GM21717 (cell line): ENCODE measurements around the gene CAPS.

ENCODE experiments used
- ATAC-seq: cut with Tn5 transposase; IDR thresholded peaks from one replicate; pipeline ENCODE4 v1.9.1; 2021; ENCODE audit warnings: mild to moderate bottlenecking, moderate library complexity; ENCODE audit not compliant: unreplicated experiment

CAPS gene

DNA sequence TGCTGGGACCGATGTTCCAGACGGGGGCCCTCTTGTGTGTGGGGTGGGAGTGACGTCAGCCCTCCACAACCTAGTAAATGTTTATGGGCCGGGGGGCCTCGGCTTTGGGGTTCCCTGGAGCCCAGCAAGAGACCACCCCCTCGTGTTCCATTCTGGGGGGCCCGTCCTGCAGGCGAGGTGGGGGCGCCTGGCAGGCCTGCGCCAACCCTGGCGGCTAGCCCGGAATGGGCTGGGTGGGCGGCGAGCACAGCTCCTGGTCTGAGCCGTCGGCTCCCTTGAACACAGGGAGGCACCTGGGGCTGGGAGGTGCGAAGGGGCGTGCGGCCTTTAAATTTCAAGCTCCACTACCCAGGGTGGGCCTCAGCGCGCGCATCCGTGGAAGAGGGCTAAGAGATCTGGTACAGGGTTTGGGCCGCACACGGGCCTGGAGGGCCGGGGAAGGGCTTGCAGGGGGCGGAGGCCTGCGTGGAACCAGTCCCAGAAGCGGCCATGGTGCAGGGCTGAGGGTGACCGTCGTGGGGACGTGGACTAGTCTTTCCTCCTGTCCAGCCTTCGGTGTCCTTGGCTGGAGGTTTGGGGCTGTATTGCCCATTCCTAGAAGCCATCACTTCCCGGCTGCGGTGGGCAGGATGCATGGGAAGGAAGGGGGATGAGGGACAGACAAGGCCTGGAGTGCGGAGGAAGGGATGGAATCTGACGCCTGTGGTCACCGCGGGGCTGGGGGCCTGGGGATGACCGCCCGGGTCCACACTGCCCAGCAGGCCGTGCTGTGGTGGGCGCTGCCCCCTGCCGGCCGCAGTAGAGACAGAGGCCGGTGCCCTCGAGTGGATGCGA lies 21.9 kb upstream of the CAPS start:
- ATAC-seq, result no peak

DNA sequence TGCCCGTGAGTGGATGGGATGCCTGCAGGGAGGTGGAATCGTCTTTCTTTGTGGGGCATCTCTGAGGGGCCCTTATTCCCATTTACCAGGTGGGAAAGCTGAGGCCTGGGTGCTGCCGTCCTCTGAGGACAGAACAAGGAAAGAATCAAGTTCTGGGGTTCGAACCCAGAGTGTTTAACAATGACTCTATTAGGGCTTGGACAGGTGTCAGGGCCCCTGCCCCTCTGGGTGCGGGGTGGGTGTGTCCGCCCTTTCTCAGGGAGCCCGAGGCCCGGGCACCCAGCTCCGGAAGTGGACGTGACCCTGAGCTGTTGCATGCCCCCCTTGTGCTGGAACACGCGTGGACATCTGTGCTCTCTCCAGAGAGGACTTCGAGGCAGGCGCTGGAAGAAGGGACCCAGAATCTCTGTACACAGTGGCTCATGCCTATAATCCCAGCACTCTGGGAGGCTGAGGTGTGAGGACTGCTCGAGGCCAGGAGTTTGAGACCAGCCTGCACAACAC lies 21.2 kb upstream of the CAPS start:
- no peak for ATAC-seq

DNA sequence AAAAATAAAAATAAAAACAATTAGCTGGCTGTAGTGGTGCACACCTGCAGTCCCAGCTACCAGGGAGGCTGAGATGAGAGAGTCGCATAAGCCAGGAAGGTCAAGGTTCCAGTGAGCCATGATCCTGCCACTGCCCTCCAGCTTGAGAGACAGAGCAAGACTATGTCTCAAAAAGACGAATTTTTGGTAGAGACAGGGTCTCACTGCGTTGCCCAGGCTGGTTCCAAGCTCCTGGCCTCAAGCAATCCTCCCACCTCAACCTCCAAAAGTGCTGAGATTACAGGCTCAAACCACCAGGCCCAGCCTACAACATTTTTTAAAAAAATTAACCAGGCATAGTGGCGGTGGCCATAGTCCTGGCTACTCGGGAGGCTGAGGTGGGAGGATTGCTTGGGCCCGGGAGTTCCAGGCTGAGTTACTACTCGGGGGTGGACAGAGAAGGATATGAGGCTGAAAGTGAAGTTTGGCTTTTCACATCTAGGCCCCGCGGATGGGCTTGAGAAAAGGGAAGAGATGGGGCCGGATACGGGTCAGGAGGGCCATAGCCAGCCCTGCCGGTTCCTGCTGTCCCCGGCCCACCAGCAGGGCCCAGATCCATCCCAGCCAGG lies 20.7 kb upstream of the CAPS start:
- no peak for ATAC-seq

DNA sequence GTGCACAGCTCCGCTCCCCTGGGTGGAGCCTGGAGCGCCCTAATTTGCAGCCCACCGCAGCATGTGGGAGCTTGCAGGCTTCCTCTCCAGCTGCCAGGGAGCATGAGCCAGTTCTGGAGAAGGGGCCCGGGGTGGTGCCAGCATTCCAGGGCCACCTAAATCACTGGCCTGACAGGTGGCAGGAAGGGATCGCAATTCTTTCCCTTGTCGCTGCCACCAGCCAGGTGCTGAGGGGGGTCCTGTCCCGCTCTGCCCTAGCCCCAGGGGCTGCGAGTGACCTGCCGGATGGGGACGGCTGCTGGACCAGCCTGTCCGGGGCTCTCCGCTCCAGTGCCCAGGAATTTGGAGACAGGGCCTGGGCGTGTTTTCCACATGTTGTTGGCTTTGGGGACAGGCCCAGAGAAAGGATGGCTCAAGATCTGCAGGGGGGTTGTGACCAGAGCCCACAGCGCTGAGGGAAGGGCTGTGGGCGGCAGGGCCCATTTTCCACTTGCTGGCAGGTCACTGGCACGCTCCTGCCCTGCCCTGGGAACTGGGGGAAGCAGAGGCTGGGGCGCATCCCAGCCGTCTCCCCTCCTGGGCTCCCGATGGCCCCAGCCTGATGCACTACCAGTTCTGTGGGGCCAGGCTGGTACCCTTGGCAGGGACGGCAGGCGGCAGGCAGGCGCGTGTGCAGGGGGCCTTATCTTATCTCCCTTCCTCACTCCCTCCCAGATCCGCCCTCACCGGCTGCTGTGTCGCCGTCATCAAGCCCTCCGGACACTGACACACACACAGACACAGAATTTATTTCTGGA lies 19.9 kb upstream of the CAPS start:
- ATAC-seq, result no peak

DNA sequence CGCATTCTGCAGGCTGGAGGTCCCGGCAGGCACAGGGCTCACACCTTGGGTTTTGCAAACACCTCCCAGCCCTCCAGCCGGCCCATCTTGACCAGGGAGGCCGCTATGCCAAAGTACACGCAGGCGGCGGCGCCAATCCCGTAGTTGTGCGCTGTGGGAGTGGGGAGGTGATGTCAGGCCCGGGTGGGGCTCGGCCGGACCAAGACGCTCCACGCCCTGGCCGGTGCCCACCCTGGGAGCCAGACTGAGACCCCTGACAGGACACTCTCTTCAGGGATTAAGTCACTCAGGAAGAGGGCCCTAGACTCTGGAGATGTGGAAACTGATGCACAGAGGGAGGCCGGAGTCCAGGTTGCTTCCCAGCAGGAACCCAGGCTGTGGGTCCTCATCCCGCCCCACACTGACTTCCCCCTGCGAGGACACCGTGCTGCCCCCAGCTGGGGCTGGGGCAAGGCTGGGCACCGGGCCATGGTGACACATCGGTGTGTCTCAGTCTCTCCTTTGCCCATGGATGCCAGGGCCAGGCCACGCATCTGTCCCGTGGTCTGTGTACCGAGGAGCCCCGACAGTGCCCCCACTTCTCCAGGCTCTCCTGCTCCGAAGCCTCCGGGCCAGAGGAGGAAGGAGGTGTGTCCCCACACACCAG lies 19.2 kb upstream of the CAPS start:
- no peak for ATAC-seq

DNA sequence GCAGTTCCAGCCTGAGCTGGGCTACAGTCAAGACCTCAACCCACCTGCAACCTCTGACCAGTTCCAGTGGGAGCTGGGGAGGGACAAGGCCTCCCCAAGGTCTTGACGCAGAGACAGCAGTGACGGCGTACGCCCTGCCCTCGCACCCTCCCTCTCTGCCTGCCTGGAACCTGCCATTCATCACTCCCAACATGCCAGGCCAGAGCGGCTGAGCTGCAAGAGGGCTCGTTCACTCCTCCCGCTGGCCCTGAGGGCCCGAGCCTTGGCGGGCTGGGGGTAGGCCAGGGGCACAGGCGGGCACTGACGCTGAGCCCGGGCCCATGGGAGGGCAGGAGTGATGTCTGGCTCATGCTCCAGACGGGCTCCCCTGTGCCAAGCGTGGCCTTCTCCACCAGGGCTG lies 18.6 kb upstream of the CAPS start:
- ATAC-seq, result no peak

DNA sequence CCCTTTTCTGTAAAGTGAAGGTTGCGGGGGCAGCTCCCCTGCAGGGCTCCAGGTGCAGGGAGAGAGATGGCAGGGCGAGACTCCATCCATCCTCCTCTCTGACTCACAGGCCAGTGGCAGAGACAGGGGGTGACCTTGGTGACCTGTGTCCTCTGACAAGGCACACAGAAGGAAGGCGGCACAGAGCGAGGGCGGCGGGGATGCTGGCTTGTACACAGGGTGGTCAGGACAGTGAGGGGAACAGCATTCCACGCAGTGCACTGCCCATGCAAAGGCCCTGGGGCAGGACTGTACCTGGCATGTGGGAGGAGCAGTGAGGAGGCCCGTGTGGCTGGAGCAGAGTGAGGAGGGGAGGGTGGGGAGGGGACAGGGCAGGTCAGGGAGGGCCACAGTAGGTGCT lies 18.2 kb upstream of the CAPS start:
- ATAC-seq, result no peak

DNA sequence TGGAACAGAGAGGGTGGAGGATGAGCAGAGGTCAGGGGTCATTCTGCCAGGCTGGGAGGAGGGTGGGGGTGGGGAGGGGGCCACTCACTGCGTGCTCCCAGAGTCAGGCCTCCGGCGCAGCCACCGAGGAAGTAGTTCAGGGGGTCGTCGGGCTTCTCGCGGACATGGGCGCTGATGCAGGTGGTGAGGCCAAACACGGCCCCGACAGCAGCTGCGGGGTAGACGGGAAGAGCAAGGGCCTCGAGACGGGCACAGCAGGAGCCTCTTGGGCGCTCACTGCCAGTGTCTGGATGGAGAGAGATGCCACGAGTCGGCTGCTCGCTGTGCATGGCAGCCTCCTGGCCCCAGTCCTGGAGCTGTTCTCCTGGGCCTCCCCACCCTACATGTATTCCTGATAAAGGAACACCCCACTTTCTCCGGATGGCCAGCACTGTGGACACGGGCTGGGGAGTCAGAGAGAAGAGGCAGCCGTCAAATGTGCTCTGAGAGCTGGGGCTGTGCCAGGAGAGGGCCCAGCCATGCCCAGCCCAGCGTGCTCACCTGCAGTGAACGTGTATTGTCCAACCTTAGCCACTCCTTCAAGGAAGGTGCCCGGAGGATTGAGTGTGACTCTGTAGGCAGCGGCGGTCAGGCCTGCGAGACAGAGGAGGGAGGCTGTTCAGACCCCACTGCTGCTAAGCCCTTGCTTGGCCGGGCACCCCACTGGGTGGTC lies 17.5 kb upstream of the CAPS start:
- ATAC-seq, result no peak

DNA sequence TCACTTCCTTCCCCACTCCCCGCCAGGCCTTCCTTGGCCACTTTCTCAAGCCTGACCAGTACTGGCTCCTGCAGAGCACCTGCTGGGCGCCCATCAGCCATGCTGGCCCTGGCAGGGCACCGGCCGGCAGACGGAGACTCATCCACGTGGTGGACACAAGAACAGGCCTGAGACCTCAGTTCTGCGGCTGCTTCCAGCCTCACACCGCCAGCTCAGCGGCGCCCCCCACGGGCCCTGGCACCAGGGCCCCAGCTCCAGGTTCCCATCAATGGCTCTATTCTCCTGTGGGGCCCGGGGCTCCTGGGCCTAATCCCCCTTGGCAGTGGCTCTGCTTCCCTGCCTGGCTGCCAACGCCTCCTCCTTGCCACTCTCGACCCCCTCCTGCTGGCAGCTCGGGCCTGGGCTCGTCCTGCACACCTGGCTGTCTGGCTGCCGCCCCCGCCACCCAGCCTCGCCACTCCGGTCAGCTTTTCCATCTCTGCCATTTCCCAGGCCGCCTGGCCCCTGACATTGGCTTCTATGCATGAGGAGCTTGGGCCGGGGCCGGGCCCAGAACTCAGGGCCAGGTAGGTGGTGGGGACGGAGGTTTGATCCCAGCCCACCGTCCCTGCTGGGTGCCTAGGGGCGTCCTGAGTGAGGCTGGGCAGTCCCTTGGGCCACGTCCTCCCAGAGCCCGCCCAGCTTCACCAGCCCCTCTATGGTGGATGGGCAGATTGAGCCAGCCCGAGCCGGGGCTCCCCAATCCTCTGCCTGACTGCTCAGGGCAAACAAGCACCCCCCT lies 16.7 kb upstream of the CAPS start:
- no peak for ATAC-seq

DNA sequence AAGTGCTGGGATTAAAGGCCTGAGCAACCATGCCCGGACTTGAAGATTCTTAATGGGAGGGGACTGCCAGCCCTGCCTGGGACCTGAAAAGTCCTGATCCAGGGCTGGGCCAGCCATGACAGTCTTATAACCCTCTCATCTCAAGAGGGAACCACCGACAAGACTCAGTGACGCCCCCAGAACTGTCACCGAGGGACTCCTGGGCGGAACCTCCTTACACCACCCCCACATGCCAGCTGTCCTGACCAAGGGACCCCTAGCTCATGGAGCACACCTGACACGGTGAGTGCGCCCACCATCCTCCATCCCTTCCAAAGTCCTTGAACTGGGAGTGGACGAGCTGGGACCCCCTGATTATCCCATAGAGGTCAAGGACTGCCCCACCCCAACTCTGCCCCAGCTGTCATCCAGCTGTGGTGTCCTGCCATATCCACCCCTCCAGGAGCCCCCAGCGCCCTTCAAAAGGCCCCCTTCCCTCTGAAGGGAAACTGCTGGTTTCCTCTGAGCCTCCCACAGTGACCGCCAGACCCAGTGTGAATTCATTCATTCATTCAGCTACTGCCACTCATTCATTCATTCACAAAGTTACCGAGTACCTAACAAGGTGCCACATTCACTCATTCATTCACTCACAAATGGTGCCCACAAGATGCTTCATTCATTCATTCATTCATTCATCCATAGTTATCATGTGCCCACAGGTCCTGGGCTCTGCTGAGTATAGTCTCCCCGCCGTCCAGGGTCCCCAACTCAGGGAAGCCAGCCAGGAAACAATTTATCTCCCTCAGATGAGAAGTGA lies 14.1 kb upstream of the CAPS start:
- no peak for ATAC-seq

DNA sequence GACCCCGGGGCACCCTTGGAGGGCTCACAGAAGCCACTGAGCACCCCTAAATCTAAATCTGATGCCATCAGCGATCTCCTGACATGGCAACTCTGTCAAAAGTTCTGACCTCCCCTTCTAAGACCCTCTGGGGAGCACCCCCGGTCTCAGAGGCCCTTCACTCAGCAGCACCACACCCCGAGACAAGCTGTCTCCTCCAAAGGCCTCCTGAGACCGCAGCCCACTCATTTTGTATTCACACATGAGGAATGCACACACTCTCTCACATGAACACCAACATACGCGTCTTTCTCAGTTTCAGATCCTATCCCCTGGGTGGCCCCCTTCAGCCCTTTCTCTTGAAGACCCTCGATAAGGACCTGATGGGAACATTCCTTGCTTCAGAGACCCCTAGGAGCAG lies 13.1 kb upstream of the CAPS start:
- ATAC-seq, result no peak

DNA sequence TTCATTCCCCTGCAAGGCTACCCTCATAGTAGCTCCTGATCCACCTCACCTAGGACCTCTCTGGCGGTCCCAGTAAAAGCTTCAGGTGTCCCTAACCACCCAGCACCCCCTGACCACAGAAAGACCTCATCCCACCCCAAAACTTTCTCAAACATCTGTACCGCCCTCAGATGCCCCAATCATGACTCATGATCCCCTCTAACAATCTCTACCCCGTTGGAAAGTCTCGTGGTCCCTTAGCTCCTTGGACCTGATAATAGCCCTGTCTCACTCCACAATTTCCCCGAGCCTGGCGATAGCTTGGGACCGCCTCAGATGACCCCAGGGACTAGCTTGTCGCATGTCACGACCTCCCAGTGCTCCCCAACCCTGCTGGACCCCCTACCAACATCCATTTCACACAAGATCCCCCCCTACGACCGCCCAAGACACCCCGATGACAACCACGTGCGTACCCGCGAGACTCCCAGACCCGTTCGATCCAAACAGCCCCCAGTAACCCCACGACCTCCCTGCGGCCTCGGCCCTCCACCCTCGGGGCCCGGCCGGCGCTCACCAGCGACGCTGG lies 10.9 kb upstream of the CAPS start:
- ATAC-seq, result no peak

DNA sequence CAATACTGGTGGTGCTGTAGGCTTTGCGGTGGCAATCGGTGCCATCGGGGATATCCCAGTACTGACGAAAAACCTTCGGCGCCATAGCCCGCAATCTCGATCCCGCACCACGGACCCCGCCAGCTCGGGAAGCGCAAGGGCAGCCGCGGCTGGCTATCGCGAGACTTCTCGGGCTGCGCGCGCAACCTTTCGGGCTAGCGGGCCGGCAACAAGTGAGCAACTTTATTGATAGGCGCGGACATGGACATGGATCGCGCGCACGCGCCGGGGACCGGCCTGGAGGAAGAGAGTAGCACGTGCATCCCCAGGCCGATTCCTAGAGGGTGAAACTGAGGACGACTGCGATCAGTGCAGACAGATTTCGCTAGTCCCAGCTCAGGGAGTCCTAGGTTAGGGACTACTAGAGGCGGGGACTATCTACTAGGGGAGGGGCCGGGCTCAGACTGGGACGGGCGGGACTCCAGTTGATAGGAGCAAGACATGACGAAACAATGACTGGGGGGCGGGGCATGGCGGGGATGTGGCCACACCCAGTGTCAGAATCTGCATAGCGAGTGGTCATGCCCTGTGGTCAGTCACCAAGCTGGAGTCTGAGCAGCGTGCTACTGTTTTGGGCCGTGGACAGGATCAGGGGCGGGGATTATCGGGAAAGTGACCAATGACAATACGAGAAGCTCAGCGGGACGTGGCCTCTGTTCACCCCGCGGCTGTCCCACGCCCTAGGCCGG lies 10.3 kb upstream of the CAPS start, which contains the start of gene NDUFA11:
TSS of gene NDUFA11 (minus strand) at position 167 of the 728 bp plus-strand sequence. CDS start at position 85, 82 bp downstream.
- ATAC-seq, result peak; percentile 25

DNA sequence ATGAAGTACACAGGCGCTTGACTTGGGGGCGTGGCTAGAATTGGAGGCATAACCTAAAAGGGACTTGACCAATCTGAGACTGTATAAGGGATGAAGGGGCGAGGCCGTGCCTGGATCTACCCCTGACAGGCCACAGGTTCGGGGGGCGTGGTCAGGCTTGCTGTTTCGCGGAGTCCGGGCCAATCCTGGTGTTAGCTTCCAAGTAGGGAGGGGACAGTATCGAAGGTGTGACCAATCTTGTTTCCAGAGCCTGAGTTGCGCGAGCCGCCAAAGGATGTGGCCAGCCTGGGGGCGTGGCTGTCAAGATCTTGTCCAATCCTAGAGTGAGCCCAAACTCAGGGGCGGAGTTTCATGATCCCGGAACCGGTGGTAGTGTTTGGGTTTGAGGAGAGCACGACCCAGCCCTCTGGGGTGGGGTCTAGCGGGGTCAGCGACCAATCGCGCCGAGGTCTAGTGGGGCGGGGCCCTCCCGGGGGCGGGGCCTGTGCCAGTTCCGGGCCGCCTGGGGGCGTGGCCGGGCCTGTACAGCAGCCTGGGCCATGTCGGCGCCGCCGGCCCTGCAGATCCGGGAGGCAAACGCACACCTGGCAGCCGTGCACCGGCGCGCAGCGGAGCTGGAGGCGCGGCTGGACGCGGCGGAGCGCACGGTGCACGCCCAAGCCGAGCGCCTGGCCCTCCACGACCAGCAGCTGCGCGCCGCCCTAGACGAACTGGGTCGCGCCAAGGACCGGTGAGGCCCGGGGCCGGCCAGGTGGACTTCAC lies 9.5 kb upstream of the CAPS start, which contains the start of gene VMAC:
TSS of gene VMAC (plus strand) at position 521 of the 762 bp plus-strand sequence. CDS start at position 540, 19 bp downstream.
- peak; percentile 70 for ATAC-seq

DNA sequence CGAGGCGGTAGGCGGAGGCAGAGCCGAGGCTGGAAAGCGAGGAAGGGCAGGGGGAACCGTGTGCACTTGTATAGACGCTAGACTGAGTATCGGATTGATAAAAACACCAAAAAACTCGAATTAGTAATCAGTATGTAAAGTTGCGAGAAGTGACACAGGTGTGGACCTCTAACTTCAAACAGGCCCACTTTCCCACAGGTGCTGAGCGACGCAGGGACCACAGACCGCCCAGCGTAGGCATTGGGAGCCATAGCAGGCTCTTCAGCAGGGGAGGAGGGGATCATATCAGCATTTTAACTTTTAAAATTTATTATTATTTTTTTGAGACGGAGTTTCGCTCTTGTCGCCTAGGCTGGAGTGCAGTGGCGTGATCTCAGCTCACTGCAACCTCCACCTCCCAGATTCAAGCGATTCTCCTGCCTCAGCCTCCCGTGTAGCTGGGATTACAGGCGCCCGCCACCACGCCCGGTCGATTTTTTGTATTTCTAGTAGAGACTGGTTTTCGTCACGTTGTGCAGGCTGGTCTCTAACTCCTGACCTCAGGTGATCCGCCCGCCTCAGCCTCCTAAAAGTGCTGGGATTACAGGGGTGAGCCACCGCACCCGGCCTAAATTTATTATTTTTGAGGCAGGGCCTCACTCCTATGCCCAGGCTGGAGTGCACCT lies 8.8 kb upstream of the CAPS start:
- no peak for ATAC-seq

DNA sequence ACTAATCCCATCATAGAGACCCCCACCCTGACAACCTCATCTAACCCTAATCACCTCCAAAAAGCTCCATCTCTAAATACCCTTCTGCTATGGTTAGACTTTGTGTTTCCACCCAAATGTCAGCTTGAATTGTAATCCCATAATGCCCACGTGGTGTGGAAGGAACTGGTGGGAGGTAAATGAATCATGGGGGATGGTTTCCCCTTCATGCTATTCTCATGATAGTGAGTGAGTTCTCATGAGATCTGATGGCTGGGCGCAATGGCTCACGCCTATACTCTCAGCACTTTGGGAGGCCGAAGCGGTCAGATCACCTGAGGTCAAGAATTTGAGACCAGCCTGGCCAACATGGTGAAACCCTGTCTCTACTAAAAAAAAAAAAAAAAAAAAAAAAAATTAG lies 6.8 kb upstream of the CAPS start:
- no peak for ATAC-seq
